Activated naive CD4-positive, alpha-beta T cell treated with anti-CD3 and anti-CD28 coated beads for 36 hours (primary cell): ENCODE measurements around the gene ALK. TPM values are rescaled to one million over a fixed set of nuclear protein-coding genes. Genes with fewer than 3 reads are reported as not detected.

Source experiments
- CTCF ChIA-PET: fragments of 350-600 bp; sonication (Branson Sonifier 250); formaldehyde crosslinking; loops from one replicate; lab custom pipeline; 2021; ENCODE audit warnings: antibody characterized with exemption; lab: Charles Lee
- DNase-seq: peaks from one replicate; pipeline ENCODE4 v3.0.0-alpha.2; 2020
- H3K27ac Mint-ChIP-seq: one replicate; pipeline ENCODE4 v1.8.0; 2021; ENCODE audit warnings: mild to moderate bottlenecking, mixed read lengths
- H3K27me3 Mint-ChIP-seq: one replicate; pipeline ENCODE4 v1.8.0; 2021; ENCODE audit warnings: low read depth, mixed read lengths
- H3K36me3 Mint-ChIP-seq: one replicate; pipeline ENCODE4 v1.8.0; 2021; ENCODE audit warnings: low read depth, mixed read lengths
- H3K4me1 Mint-ChIP-seq: one replicate; pipeline ENCODE4 v1.8.0; 2021; ENCODE audit warnings: low read depth, mixed read lengths
- H3K4me3 Mint-ChIP-seq: one replicate; pipeline ENCODE4 v1.8.0; 2021; ENCODE audit warnings: mild to moderate bottlenecking, moderate library complexity, mixed read lengths
- H3K9me3 Mint-ChIP-seq: one replicate; pipeline ENCODE4 v1.8.0; 2021; ENCODE audit warnings: mixed read lengths
- intact Hi-C: fragments of 100-400 bp; cut with micrococcal nuclease; formaldehyde crosslinking; loops from one replicate; pipeline ENCODE4 v1.15.1; 2023
- total RNA-seq, 2 experiments: library from RNA; stranded (reverse); gene quantifications; one replicate each; pipeline ENCODE4 v1.2.3, GENCODE V29; 2021

ALK gene
- total RNA-seq, 2 experiments from 2014 or later, result not detected

DNA sequence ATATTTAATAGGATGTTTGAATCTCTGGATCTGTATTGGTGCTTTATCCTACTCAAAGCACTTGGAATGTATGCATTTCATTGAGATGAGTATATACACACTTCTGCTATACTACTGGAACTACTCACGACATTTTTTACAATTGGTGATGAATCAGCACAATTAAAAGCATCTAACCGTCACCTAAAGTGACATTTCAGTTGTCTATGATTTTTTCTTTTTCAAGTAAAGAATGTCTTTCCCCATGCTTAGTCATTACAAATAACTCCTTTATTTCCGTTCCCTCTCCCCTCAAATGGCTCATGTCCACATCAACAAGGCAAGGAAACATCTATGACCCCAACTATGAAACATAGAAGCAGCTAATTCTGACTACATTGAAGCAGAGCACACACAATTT is 728.9 kb downstream of the ALK start:
- H3K36me3 Mint-ChIP-seq, result peaks cover 3% of the 10 kb centered on the region
- no peak for DNase-seq

DNA sequence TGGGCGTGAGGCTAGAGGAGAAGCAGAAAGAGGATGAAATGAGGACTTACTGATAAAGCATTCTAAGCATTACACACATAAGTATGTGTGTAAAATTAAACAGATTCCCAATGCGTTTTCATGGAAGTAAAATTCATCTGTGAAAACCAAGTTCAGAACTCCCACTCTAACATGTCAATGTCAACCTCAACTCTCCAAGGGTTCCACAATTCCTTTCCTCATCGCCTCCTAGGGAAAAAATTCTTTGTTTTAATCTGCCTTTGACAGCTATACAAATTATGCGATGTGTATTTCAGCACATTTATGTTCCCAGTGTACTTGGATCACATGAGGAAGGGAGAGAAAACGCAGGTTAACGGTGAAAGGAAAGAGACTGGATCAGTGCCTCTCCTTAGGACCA is 729.6 kb downstream of the ALK start:
- CTCF ChIA-PET, result no interaction called here
- DNase-seq, result no peak
- Mint-ChIP-seq H3K27me3 (no peaks in the 10 kb centered on the region), H3K36me3 (peaks cover 6% of the 10 kb centered on the region), H3K27ac (no peak overlapping the region), H3K4me1 (peaks cover 4% of the 10 kb centered on the region), H3K4me3 (no peak overlapping the region), H3K9me3 (peaks cover 4% of the 10 kb centered on the region)
- intact Hi-C loops, result no loop called here

More for the DNA sequence above, 728.9 kb downstream of the ALK start:
- Mint-ChIP-seq H3K27me3 (no peaks in the 10 kb centered on the region), H3K4me1 (peaks cover 2% of the 10 kb centered on the region), H3K9me3 (peaks cover 2% of the 10 kb centered on the region), H3K4me3 (no peak overlapping the region), H3K27ac (no peak overlapping the region)
- intact Hi-C loops, result no loop called here
- CTCF ChIA-PET, result no interaction called here

DNA sequence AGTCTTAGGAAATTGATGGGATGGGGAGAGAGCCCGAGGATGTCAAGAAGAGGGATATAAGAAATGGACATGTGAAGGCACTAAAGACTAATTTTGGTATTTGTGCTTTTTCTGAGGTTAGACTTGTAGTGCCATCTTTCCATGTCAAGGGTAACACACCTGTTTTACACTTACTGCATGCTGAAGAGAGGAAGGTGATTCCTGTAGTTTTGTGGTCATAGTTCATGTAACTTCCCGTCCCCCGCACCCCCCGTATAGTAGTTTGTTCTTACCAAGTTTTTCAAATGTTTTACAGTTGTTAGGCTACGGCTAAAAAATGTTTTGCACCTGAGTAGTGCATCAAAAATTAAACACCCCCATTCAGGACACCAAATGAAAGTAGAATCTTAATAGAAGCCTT is 732.3 kb downstream of the ALK start:
- intact Hi-C loops, result no loop called here
- Mint-ChIP-seq H3K36me3 (peaks cover 13% of the 10 kb centered on the region), H3K9me3 (peaks cover 4% of the 10 kb centered on the region), H3K4me3 (no peak overlapping the region), H3K27ac (no peak overlapping the region), H3K4me1 (peaks cover 4% of the 10 kb centered on the region), H3K27me3 (no peaks in the 10 kb centered on the region)
- CTCF ChIA-PET, result no interaction called here
- DNase-seq, result no peak

DNA sequence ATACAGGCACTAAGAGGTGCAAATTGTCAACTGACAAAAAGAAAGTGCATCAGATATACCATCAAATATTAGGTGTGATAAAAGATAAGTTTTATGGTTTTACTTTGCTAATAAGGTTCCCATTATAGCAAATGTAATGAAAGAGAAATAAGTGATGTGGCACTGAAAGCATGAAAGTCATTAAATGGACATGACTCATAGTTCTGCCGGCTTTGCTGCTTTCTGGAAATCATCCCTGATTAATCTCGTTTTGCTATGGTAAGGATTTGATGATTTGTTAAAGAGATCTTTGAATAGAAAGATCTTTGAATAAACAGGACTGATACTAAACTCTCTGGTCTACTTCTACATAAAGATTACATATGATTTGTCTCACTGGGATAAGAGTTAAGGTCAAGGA is 733.5 kb downstream of the ALK start:
- H3K4me3 Mint-ChIP-seq, result no peak overlapping the region
- intact Hi-C loops, result no loop called here
- H3K9me3 Mint-ChIP-seq, result peaks cover 4% of the 10 kb centered on the region
- DNase-seq, result no peak
- H3K27me3 Mint-ChIP-seq, result no peaks in the 10 kb centered on the region
- H3K36me3 Mint-ChIP-seq, result peaks cover 13% of the 10 kb centered on the region
- no peak overlapping the region for H3K27ac Mint-ChIP-seq
- CTCF ChIA-PET, result no interaction called here
- H3K4me1 Mint-ChIP-seq, result peaks cover 4% of the 10 kb centered on the region

DNA sequence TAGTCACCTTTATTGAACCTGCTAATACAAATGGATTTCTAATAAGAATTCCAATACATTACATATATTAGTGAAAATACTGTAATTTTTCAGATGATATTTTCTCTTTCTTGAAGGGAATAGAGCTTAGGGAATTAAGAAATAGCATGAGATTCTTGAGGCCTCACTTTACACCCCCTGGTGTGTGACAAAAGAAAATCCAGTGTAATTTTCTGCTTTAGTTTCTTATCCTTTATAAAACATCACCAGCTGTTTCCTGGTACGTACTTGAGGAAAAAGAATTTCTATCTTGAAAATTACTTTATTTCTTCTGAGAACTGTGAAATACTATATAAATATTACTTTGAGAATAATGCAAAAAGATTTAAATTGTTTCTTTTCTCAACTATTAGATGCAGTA is 734.6 kb downstream of the ALK start:
- Mint-ChIP-seq H3K36me3 (peaks cover 18% of the 10 kb centered on the region), H3K9me3 (peaks cover 4% of the 10 kb centered on the region), H3K27me3 (no peaks in the 10 kb centered on the region), H3K27ac (no peak overlapping the region), H3K4me1 (peaks cover 4% of the 10 kb centered on the region), H3K4me3 (no peak overlapping the region)
- intact Hi-C loops, result no loop called here
- no peak for DNase-seq
- CTCF ChIA-PET, result no interaction called here

DNA sequence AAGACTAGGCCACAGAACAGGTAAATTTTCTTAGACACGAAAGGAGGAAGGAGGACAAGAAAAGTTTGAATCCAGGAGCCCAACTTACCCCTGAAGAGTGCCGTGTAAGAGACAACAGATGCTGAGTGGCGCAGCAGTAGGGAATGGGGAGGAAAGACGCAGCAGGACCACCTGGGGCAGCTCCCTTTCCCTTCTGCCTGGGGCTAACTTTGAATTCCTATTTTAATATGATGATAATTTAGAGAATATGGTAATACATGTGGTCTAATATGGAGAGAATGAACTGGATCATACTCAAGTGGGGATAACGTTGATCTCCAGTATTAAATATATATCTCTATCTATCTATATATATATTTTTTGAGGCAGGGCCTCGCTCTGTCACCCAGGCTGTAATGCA is 736.9 kb downstream of the ALK start:
- H3K27me3 Mint-ChIP-seq, result no peaks in the 10 kb centered on the region
- DNase-seq, result no peak
- no peak overlapping the region for H3K27ac Mint-ChIP-seq
- H3K4me1 Mint-ChIP-seq, result peaks cover 9% of the 10 kb centered on the region
- CTCF ChIA-PET, result no interaction called here
- intact Hi-C loops, result no loop called here
- peaks cover 4% of the 10 kb centered on the region for H3K9me3 Mint-ChIP-seq
- peaks cover 20% of the 10 kb centered on the region for H3K36me3 Mint-ChIP-seq
- no peak overlapping the region for H3K4me3 Mint-ChIP-seq

DNA sequence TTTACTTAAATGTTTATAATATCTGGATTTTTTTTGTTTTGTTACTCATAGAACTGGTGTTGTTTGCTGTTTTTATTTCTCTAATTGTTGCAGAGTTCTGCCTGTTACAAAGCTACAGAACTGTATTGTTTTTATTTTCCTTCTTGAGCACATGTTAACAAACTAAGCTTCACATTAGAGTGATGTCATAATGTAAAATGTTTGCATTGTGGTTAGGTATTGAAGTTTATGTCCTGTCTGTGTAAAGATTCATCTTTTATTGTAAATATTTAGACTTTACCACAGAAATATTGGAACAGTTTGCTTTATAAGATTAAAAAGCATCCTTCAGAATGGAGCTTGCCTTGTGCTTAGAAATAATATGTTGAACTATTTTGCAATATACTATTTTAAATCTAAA is 738.5 kb downstream of the ALK start:
- no peak for DNase-seq
- Mint-ChIP-seq H3K36me3 (peaks cover 20% of the 10 kb centered on the region), H3K9me3 (peaks cover 4% of the 10 kb centered on the region), H3K27ac (no peak overlapping the region), H3K27me3 (no peaks in the 10 kb centered on the region), H3K4me1 (peaks cover 13% of the 10 kb centered on the region), H3K4me3 (no peak overlapping the region)
- CTCF ChIA-PET, result interaction anchor here (0.6 kb wide), 1 partner anchor 15 kb away, joined by 3 read pairs; no protein-coding TSS in a partner anchor
- intact Hi-C loops, result no loop called here

DNA sequence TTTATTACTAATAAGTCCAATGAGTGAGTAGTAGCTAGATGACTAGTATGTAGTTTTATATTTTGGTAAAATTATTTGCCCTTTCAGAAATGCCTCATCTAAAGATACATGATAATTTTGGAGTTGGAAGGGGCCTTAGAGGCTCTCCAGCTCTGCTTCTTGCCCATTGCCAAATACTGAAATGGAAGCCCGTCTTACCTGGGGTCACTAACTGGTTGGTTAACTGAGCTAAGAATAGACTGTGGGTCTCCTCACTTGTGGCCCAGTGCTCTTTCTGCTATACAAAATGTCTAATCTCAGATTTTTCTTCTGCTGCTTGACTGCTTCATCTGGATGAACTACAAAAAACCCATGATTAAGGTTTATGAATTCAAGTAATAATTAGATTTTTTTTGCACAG is 739.1 kb downstream of the ALK start:
- H3K4me3 Mint-ChIP-seq, result no peak overlapping the region
- peaks cover 15% of the 10 kb centered on the region for H3K36me3 Mint-ChIP-seq
- no peak overlapping the region for H3K27ac Mint-ChIP-seq

DNA sequence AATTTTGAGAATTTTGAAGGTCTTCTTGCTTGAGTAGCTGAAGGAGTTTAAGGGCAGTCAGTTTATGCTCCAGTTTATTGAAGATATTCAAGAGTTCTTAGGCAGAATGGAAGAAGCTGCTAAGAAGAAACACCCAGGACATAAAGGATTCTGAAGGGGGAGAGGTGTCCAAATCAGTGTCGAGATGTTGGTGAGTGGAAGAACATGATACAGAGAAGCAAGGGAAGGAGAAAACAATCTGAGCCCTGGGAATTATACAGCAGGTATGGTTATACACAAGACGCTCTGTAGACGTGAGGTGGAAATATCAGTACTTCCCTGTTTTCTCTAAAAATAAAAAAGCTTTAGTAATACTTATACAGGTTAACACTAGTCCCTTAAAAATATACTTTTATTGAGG is 746.0 kb downstream of the ALK start:
- Mint-ChIP-seq H3K9me3 (no peaks in the 10 kb centered on the region), H3K36me3 (peaks cover 16% of the 10 kb centered on the region), H3K4me1 (peaks cover 9% of the 10 kb centered on the region), H3K27me3 (no peaks in the 10 kb centered on the region), H3K4me3 (no peak overlapping the region), H3K27ac (no peak overlapping the region)
- intact Hi-C loops, result no loop called here
- DNase-seq, result no peak
- CTCF ChIA-PET, result no interaction called here

More for the DNA sequence above, 739.1 kb downstream of the ALK start:
- no peak for DNase-seq
- Mint-ChIP-seq H3K4me1 (peaks cover 9% of the 10 kb centered on the region), H3K27me3 (no peaks in the 10 kb centered on the region), H3K9me3 (no peaks in the 10 kb centered on the region)
- intact Hi-C loops, result no loop called here
- CTCF ChIA-PET, result interaction anchor here (0.6 kb wide), 2 partner anchors 14 to 613 kb away, joined by 3 read pairs; no protein-coding TSS in a partner anchor

DNA sequence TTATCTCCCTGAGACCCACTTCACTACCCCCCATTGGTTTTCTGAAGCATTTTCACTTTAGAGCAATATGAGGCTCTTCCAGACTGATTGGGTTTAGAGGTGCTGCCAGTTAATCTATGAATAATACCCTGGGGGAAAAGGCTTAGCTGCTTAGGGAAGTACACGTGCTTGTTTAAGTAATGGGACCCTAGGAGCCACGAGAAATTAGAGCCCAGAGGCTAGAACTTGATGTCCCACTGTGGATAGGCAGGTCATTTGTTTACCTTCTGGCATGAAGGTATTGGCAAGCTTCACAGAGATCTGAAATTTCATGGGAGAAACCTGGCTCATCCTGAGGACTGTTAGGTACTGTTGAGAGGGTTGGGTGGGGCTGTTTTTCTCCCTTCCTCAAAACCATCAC is 746.4 kb downstream of the ALK start:
- H3K9me3 Mint-ChIP-seq, result no peaks in the 10 kb centered on the region
- peaks cover 15% of the 10 kb centered on the region for H3K36me3 Mint-ChIP-seq
- intact Hi-C loops, result no loop called here
- H3K27me3 Mint-ChIP-seq, result no peaks in the 10 kb centered on the region
- CTCF ChIA-PET, result interaction anchor here (0.5 kb wide), 1 partner anchor 184 kb away, joined by 3 read pairs; no protein-coding TSS in a partner anchor
- no peak overlapping the region for H3K4me3 Mint-ChIP-seq
- H3K27ac Mint-ChIP-seq, result no peak overlapping the region
- no peak for DNase-seq
- peaks cover 5% of the 10 kb centered on the region for H3K4me1 Mint-ChIP-seq

DNA sequence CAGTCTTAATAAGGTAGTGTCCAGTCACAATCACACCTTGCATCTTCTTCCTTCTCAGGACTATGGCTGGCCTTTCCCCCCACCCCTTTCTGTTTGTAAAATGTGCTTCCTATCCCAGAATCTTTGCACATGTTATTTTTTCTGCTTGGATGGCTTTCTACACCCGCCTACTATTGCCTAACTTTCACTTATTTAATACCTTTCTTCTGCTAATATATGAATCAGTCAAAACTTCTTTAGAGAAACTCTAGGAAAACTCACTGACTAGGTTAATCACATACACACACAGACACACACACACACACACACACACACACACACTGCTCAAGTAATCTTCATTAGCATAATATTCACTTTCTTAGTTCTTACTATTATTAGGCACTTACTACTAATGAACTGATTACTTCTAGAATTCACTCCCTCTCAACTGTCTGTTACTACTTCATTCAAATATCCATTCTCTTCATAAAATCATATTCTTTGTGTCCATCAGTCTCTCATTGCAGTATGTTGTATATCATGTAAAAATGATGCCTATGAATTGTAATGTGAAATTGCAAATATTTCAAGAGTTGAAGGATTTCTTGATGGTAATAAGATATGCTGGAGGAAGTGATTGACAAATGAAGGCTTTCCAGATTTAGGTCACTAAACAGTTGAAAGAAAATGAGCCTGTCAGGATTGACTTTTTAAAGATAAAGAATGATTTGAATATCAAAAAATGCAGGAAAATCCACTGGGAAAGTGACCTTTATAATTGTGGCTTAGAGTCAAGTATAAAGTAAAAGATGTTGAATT is 754.9 kb downstream of the ALK start:
- no peak overlapping the region for H3K27ac Mint-ChIP-seq
- CTCF ChIA-PET, result no interaction called here
- no peak overlapping the region for H3K4me3 Mint-ChIP-seq
- no peaks in the 10 kb centered on the region for H3K4me1 Mint-ChIP-seq
- no peak for DNase-seq
- no peaks in the 10 kb centered on the region for H3K9me3 Mint-ChIP-seq
- peaks cover 6% of the 10 kb centered on the region for H3K36me3 Mint-ChIP-seq
- intact Hi-C loops, result no loop called here
- H3K27me3 Mint-ChIP-seq, result no peaks in the 10 kb centered on the region

DNA sequence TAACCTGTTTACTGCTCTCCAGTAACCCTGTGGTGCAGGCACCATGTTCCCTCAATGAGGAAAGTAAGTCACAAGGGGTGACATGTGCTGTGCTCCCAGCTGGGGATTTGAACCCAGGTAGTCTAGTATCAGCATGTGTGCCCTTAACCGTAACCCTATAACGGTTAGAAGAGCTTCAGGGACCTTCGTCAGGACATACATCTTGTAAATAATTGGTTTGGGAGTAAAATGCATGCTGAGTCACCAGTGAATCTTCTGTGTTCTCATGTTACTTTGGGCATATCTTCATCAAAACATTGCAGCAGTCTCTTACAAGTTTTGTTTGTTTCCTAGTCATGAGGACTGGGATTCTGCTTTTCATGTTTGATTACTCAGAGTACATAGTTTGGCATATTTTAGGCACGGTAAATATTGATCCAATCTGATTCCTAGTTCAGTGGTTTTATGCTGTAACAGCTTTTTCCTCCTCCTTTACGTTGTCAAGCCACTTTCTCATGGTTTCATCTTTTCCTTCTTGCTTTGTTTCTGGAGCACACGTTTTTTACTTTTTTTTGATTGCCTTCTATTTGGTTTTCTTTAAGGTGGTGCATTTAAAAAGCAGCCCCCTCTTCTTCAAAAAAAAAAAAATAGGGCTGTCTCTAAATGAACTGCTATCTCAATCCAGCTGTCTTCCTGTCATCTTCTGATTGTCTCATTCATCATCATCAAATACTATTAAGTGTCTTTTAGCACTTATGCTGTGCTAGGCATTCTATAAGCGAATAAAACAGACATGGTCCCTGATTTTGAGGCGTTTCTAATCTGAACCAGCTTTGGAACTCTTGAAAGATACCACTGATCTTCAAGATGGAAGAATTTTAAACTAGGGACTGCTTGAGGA is 755.8 kb downstream of the ALK start:
- H3K36me3 Mint-ChIP-seq, result peaks cover 8% of the 10 kb centered on the region
- H3K9me3 Mint-ChIP-seq, result no peaks in the 10 kb centered on the region
- no peaks in the 10 kb centered on the region for H3K4me1 Mint-ChIP-seq
- no peaks in the 10 kb centered on the region for H3K27me3 Mint-ChIP-seq
- intact Hi-C loops, result no loop called here
- no peak overlapping the region for H3K4me3 Mint-ChIP-seq
- DNase-seq, result no peak
- no peak overlapping the region for H3K27ac Mint-ChIP-seq
- CTCF ChIA-PET, result no interaction called here
